PC-9 (cell line): ENCODE data around the gene PDE11A. TPM values are rescaled to one million over a fixed set of nuclear protein-coding genes. Genes with fewer than 3 reads are reported as not detected.
A peak's percentile ranks its signal among the peaks of the same experiment; 100 is the strongest.

Source experiments
- BruUV-seq: library from RNA; stranded (reverse); fragments of 400-500 nt; replicated peaks from 2 replicates; lab custom pipeline; 2021; lab: Mats Ljungman, UMichigan
- CTCF ChIA-PET: fragments of 300-600 bp; sonication (Branson Sonifier 250); formaldehyde crosslinking; loops from one replicate; lab custom pipeline; 2022; ENCODE audit warnings: antibody characterized with exemption; lab: Charles Lee
- POLR2A ChIA-PET: fragments of 300-600 bp; sonication (Branson Sonifier 250); formaldehyde crosslinking; loops from one replicate; lab custom pipeline; 2022; ENCODE audit warnings: antibody characterized with exemption; ENCODE audit not compliant: unreplicated experiment; lab: Charles Lee
- DNase-seq, 2 experiments: peaks; one replicate each; pipeline versions ENCODE4 v3.0.0 to v3.0.0-alpha.2; 2015 to 2022; ENCODE audit warnings: mixed read lengths in 1 of 2
- H2AFZ ChIP-seq: fragments of 200-600 bp; sonication (generic); 2 replicates; pipeline ENCODE4 v1.8.1; 2017; ENCODE audit warnings: antibody characterized with exemption
- H3F3A ChIP-seq: fragments of 200-600 bp; sonication (generic); 2 replicates; pipeline ENCODE4 v1.8.1; 2017; ENCODE audit warnings: antibody characterized with exemption, mild to moderate bottlenecking, low read depth; ENCODE audit not compliant: insufficient read depth
- H3K27ac ChIP-seq: fragments of 200-600 bp; sonication (generic); 2 replicates; pipeline ENCODE4 v1.6.1; 2016; ENCODE audit warnings: mixed run types
- H3K27me3 ChIP-seq: fragments of 200-600 bp; sonication (generic); 2 replicates; pipeline ENCODE4 v1.6.1; 2016; ENCODE audit warnings: low read depth, mixed run types; ENCODE audit not compliant: insufficient read depth
- H3K36me3 ChIP-seq: fragments of 200-600 bp; sonication (generic); 2 replicates; pipeline ENCODE4 v1.6.1; 2016; ENCODE audit warnings: low read depth, mixed run types
- H3K4me1 ChIP-seq: fragments of 200-600 bp; sonication (generic); replicated peaks from 2 replicates; pipeline ENCODE4 v1.6.1; 2016; ENCODE audit warnings: mixed run types; ENCODE audit not compliant: insufficient read depth
- H3K4me2 ChIP-seq: fragments of 200-600 bp; sonication (generic); 2 replicates; pipeline ENCODE4 v1.6.1; 2017; ENCODE audit warnings: mixed run types
- H3K4me3 ChIP-seq: fragments of 200-600 bp; sonication (generic); 2 replicates; pipeline ENCODE4 v1.6.1; 2016; ENCODE audit warnings: mixed run types
- H3K79me2 ChIP-seq: fragments of 200-600 bp; sonication (generic); 2 replicates; pipeline ENCODE4 v1.6.1; 2017; ENCODE audit warnings: low read depth, mixed run types
- H3K9me2 ChIP-seq: fragments of 200-600 bp; sonication (generic); 2 replicates; pipeline ENCODE4 v1.8.1; 2017; ENCODE audit warnings: mild to moderate bottlenecking; ENCODE audit not compliant: insufficient read depth
- H3K9me3 ChIP-seq: fragments of 200-600 bp; sonication (generic); 2 replicates; pipeline ENCODE4 v1.8.1; 2016; ENCODE audit warnings: low read depth; ENCODE audit not compliant: insufficient read depth
- H4K20me1 ChIP-seq: fragments of 200-600 bp; sonication (generic); 2 replicates; pipeline ENCODE4 v1.8.1; 2017; ENCODE audit not compliant: insufficient read depth
- EZH2 ChIP-seq: fragments of 200-600 bp; sonication (generic); IDR thresholded peaks from 2 replicates; pipeline ENCODE4 v1.8.0; 2017; ENCODE audit warnings: antibody characterized with exemption, low read depth
- intact Hi-C: fragments of 100-400 bp; cut with micrococcal nuclease; formaldehyde crosslinking; loops from one replicate; pipeline ENCODE4 v1.10.0; 2022; ENCODE audit not compliant: unreplicated experiment
- total RNA-seq: library from RNA; stranded (reverse); gene quantifications from 2 replicates; pipeline ENCODE4 v1.2.3, GENCODE V29; 2021
- TF ChIP-seq, protein P1 (sequence below): fragments of 200-600 bp; sonication (generic); conservative IDR thresholded peaks from 2 replicates; pipeline ENCODE4 v1.6.1; 2017; ENCODE audit warnings: mixed run types, antibody characterized with exemption, mild to moderate bottlenecking, moderate library complexity

PDE11A gene
- total RNA-seq, 1 experiment from 2014 or later = 1.4 TPM

DNA sequence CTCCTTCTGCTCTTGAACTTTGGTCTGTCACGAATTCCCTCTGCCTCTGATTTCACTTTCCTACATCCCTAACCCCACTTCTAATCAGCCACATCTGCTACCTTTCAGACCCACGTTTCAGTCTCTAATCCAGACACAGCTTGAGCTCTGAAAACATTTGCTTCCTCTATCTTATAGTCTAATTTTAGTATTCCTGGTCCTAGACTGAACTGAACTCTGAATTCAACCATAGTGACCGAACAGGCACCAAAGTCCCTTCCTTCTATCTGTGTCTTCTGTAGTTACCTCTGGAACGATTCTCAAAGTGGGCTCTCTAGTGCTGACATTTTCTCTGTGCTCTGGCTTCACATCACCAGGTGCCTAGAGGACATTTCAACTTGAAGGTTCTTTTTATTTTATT is 156.2 kb downstream of the PDE11A start:
- Histone ChIP-seq H2AFZ (no peak overlapping the region), H3K79me2 (no peaks in the 10 kb centered on the region), H3K9me2 (peaks cover 3% of the 10 kb centered on the region; the same call in 1 of the 2 replicates), H3K27me3 (no peaks in the 10 kb centered on the region), H3K4me1 (no peaks in the 10 kb centered on the region), H3K27ac (no peak overlapping the region), H3K36me3 (no peaks in the 10 kb centered on the region), H3K4me2 (no peak overlapping the region), H3K4me3 (no peak overlapping the region), H4K20me1 (no peaks in the 10 kb centered on the region), H3K9me3 (no peaks in the 10 kb centered on the region), H3F3A (no peaks in the 10 kb centered on the region)
- no peak for TF ChIP-seq EZH2
- TF ChIP-seq, protein P1, sequence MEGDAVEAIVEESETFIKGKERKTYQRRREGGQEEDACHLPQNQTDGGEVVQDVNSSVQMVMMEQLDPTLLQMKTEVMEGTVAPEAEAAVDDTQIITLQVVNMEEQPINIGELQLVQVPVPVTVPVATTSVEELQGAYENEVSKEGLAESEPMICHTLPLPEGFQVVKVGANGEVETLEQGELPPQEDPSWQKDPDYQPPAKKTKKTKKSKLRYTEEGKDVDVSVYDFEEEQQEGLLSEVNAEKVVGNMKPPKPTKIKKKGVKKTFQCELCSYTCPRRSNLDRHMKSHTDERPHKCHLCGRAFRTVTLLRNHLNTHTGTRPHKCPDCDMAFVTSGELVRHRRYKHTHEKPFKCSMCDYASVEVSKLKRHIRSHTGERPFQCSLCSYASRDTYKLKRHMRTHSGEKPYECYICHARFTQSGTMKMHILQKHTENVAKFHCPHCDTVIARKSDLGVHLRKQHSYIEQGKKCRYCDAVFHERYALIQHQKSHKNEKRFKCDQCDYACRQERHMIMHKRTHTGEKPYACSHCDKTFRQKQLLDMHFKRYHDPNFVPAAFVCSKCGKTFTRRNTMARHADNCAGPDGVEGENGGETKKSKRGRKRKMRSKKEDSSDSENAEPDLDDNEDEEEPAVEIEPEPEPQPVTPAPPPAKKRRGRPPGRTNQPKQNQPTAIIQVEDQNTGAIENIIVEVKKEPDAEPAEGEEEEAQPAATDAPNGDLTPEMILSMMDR = no peak
- no TSS peak for BruUV-seq
- intact Hi-C loops = no loop called here
- DNase-seq = no peak
- CTCF ChIA-PET = no interaction called here
- POLR2A ChIA-PET = no interaction called here

DNA sequence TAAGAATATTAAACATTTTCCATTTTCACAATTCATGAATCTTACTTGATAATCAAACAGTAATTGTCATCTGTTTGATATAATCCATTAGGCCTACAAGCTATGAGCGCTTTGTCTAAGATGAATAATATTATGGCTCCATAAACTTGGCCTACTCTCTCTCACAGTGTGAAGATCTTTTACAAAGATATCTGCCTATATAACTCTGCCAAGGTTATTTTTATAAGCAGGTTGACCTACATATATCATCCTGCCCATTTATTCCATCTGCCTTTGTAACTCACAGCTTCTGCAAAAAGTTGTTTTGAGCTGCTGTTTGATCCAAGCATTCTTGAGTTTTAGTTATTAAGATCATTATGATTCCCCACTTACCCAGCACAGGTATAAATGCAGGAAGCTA is 158.3 kb downstream of the PDE11A start:
- H3F3A ChIP-seq = no peaks in the 10 kb centered on the region
- no peak overlapping the region for H3K4me3 ChIP-seq
- H3K36me3 ChIP-seq = no peaks in the 10 kb centered on the region
- no TSS peak for BruUV-seq
- ChIA-PET CTCF (no interaction called here), POLR2A (no interaction called here)
- H3K4me2 ChIP-seq = no peak overlapping the region
- H2AFZ ChIP-seq = no peak overlapping the region
- no peaks in the 10 kb centered on the region for H3K27me3 ChIP-seq
- no peaks in the 10 kb centered on the region for H3K79me2 ChIP-seq
- no peak overlapping the region for H3K27ac ChIP-seq
- intact Hi-C loops = no loop called here
- TF ChIP-seq, protein P1 = no peak
- no peak for TF ChIP-seq EZH2
- no peak for DNase-seq
- H3K9me2 ChIP-seq = no peaks in the 10 kb centered on the region
- no peaks in the 10 kb centered on the region; the same call in 1 of the 2 replicates for H3K4me1 ChIP-seq
- no peaks in the 10 kb centered on the region for H4K20me1 ChIP-seq
- H3K9me3 ChIP-seq = no peaks in the 10 kb centered on the region

DNA sequence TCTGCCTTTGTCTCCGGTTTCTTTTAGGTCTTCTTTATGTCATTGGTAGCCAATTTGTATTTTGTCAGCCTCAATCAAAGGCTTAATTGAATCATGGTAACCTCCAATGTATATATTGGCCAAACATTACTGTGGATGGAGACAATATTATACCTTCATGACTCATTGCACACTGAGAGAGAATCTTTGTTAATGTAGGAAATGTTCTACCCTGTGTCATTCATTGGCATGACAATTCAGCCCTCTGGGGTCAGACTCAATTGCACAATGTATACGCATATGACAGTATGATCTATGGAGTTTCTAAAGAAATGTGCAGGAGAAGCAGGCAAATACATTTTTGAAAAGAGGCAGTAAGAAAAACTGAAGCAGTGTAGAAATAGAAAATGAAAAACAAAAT is 162.6 kb downstream of the PDE11A start:
- Histone ChIP-seq H4K20me1 (no peaks in the 10 kb centered on the region), H3K4me2 (no peak overlapping the region), H3F3A (no peaks in the 10 kb centered on the region), H3K79me2 (no peaks in the 10 kb centered on the region), H3K9me2 (no peaks in the 10 kb centered on the region), H3K27me3 (no peaks in the 10 kb centered on the region), H3K4me3 (no peak overlapping the region), H2AFZ (no peak overlapping the region), H3K36me3 (no peaks in the 10 kb centered on the region), H3K27ac (no peak overlapping the region), H3K9me3 (no peaks in the 10 kb centered on the region), H3K4me1 (no peaks in the 10 kb centered on the region; the same call in 1 of the 2 replicates)
- no TSS peak for BruUV-seq
- TF ChIP-seq, protein P1 = no peak
- no peak for TF ChIP-seq EZH2
- DNase-seq = peak in 1 of 2 experiments; percentile 54
- ChIA-PET CTCF (no interaction called here), POLR2A (no interaction called here)
- intact Hi-C loops = loop anchor here (5.0 kb wide), 1 partner anchor 202 kb away; the partner anchor contains the start of gene RBM45
